Measurements from ENCODE around the gene ASB2.

ASB2 gene

GRCh38 chr14:93964281-93964680 is 12.1 kb downstream of the ASB2 start:
- Histone ChIP-seq H4K20me1 (ENCODE audit: insufficient read depth, low read length) (peaks cover 7% of the 10 kb centered on the region; the same call in 1 of the 2 replicates), H3K79me2 (ENCODE audit: insufficient read depth, low read length) (no peaks in the 10 kb centered on the region), H3K4me1 (ENCODE audit: insufficient read depth, low read length) (no peaks in the 10 kb centered on the region), H3K27me3 (ENCODE audit: insufficient read depth, low read length, poor library complexity) (peaks cover 5% of the 10 kb centered on the region), H3K36me3 (ENCODE audit: insufficient read depth, low read length) (no peaks in the 10 kb centered on the region), H3K4me2 (ENCODE audit: insufficient read depth, low read length) (no peak overlapping the region), H3K9ac (ENCODE audit: low read depth, low read length) (no peak overlapping the region), H2AFZ (ENCODE audit: low read depth, low read length) (no peak overlapping the region), H3K9me3 (ENCODE audit: insufficient read depth, low read length, severe bottlenecking) (no peaks in the 10 kb centered on the region), H3K4me3 (ENCODE audit: low read depth in 1 of 2, low read length in 2 of 2) (no peak overlapping the region), H3K27ac (ENCODE audit: low read length) (no peak overlapping the region)
- no peak for TF ChIP-seq CTCF (IDR thresholded peaks at IDR 0.05; ENCODE audit: borderline replicate concordance, extremely low read depth, low read length, poor library complexity, severe bottlenecking)
- no peak for TF ChIP-seq EZH2 (IDR thresholded peaks at IDR 0.05; ENCODE audit: borderline replicate concordance, low read depth, low read length, severe bottlenecking)
- no peak for DNase-seq
- no peak for ATAC-seq (ENCODE audit: insufficient read depth, low read depth)

- Histone ChIP-seq H3K27ac (ENCODE audit: low read length) (no peak overlapping the region), H3K9ac (ENCODE audit: low read depth, low read length) (no peak overlapping the region), H3K9me3 (ENCODE audit: insufficient read depth, low read length, severe bottlenecking) (no peaks in the 10 kb centered on the region), H3K4me2 (ENCODE audit: insufficient read depth, low read length) (no peak overlapping the region), H3K27me3 (ENCODE audit: insufficient read depth, low read length, poor library complexity) (peaks cover 2% of the 10 kb centered on the region), H3K79me2 (ENCODE audit: insufficient read depth, low read length) (no peaks in the 10 kb centered on the region), H3K36me3 (ENCODE audit: insufficient read depth, low read length) (no peaks in the 10 kb centered on the region), H3K4me1 (ENCODE audit: insufficient read depth, low read length) (no peaks in the 10 kb centered on the region), H2AFZ (ENCODE audit: low read depth, low read length) (no peak overlapping the region), H3K4me3 (ENCODE audit: low read depth in 1 of 2, low read length in 2 of 2) (no peak overlapping the region), H4K20me1 (ENCODE audit: insufficient read depth, low read length) (peaks cover 3% of the 10 kb centered on the region; the same call in 1 of the 2 replicates)
- no peak for DNase-seq
- no peak for TF ChIP-seq EZH2 (IDR thresholded peaks at IDR 0.05; ENCODE audit: borderline replicate concordance, low read depth, low read length, severe bottlenecking)
- no peak for TF ChIP-seq CTCF (IDR thresholded peaks at IDR 0.05; ENCODE audit: borderline replicate concordance, extremely low read depth, low read length, poor library complexity, severe bottlenecking)
- no peak for ATAC-seq (ENCODE audit: insufficient read depth, low read depth)
Observed at GRCh38 chr14:93963692-93964091, 12.7 kb downstream of the ASB2 start.

- H3K27ac ChIP-seq (ENCODE audit: low read length), result no peak overlapping the region
- no peak overlapping the region for H3K9ac ChIP-seq (ENCODE audit: low read depth, low read length)
- H2AFZ ChIP-seq (ENCODE audit: low read depth, low read length), result no peak overlapping the region
Observed at GRCh38 chr14:93962701-93963601, 13.4 kb downstream of the ASB2 start.

More at GRCh38 chr14:93962701-93963601, 13.4 kb downstream of the ASB2 start:
- no peak for ATAC-seq (ENCODE audit: insufficient read depth, low read depth)
- Histone ChIP-seq H3K4me1 (ENCODE audit: insufficient read depth, low read length) (no peaks in the 10 kb centered on the region), H3K36me3 (ENCODE audit: insufficient read depth, low read length) (no peaks in the 10 kb centered on the region), H3K4me2 (ENCODE audit: insufficient read depth, low read length) (no peak overlapping the region), H3K9me3 (ENCODE audit: insufficient read depth, low read length, severe bottlenecking) (no peaks in the 10 kb centered on the region), H3K27me3 (ENCODE audit: insufficient read depth, low read length, poor library complexity) (peaks cover 2% of the 10 kb centered on the region), H4K20me1 (ENCODE audit: insufficient read depth, low read length) (peaks cover 3% of the 10 kb centered on the region; the same call in 1 of the 2 replicates), H3K4me3 (ENCODE audit: low read depth in 1 of 2, low read length in 2 of 2) (no peak overlapping the region), H3K79me2 (ENCODE audit: insufficient read depth, low read length) (no peaks in the 10 kb centered on the region)
- DNase-seq, result no peak
- no peak for TF ChIP-seq CTCF (IDR thresholded peaks at IDR 0.05; ENCODE audit: borderline replicate concordance, extremely low read depth, low read length, poor library complexity, severe bottlenecking)
- no peak for TF ChIP-seq EZH2 (IDR thresholded peaks at IDR 0.05; ENCODE audit: borderline replicate concordance, low read depth, low read length, severe bottlenecking)

Data from DND-41 (cell line).